ENCODE measurements around the gene COL9A3.

Gene COL9A3

GRCh38 chr20:62823688-62824475 is 7.0 kb downstream of the COL9A3 start:
- no peak for DNase-seq (ENCODE audit: low spot score)

GRCh38 chr20:62824476-62825332 is 7.9 kb downstream of the COL9A3 start:
- DNase-seq (ENCODE audit: low spot score): peak; percentile 73

- no peak for DNase-seq (ENCODE audit: low spot score)
Measured at GRCh38 chr20:62825333-62825985, 8.6 kb downstream of the COL9A3 start.

DNA sequence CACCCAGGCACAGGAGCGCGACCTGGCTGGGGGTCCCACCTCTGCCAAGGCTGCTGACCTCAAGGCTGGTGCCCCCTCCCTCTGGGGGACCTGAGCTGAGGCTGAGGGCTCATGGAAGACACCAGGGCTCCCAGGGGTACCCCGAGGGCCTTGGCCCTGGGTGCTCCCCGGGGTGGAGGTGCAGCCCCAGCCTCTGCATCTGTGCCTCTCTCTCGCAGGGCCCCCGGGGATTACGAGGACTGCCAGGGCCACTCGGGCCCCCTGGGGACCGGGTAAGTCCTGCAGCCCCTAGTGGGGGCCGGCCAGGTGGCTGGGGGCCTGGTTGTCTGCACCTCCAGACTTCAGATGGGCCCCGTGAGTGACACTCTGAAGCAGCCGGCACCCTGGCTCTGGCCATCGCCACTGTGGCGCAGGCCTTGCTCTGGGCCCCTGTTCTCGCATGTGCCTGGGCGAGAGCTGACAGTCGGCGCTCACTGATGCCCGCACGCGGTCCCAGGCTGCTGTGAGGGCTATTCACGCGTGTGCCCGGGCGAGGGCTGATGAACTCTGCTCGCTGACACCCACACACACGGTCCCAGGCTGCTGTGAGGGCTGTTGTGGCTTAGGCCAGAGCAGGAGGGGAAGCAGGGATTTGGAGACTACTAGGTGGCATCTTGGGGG is 9.3 kb downstream of the COL9A3 start:
- DNase-seq (ENCODE audit: low spot score): no peak

- no peak for DNase-seq (ENCODE audit: low spot score)
Measured at GRCh38 chr20:62826646-62827310, 9.9 kb downstream of the COL9A3 start.

DNA sequence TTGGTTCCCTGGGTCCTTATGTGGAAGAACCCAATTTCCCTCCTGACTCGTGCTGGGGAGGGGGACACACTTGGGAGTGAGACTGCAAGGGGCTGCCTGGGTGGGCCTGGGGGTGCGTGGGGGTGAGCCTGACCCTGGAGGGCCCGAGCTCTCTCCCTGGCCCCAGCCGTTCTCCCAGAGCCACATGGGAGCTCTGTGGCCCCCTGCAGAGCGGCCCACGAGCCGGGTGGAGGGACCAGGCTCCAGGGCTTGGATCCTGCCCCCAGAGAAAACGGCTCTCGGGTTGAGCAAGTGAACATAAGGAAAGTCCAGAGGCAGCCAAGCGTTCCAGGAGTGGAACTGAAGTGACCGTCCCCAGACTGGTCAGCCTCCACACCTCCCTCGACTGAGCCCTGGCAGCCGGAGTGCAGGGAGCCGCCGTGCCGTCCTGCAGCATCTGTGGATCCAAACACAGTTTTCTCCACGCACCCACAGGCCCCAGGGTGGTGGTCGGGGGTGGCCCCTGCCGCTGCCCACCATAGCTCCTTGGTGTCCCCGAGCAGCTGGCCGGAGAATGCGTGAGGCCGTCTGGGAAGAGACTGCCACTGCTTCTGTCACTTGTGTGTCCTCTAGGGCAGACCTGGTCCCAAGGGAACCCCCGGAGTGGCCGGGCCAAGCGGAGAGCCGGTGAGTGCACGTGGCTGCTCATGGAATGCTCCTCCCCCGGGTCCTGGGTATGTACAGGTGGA is 10.6 kb downstream of the COL9A3 start:
- no peak for DNase-seq (ENCODE audit: low spot score)

DNA sequence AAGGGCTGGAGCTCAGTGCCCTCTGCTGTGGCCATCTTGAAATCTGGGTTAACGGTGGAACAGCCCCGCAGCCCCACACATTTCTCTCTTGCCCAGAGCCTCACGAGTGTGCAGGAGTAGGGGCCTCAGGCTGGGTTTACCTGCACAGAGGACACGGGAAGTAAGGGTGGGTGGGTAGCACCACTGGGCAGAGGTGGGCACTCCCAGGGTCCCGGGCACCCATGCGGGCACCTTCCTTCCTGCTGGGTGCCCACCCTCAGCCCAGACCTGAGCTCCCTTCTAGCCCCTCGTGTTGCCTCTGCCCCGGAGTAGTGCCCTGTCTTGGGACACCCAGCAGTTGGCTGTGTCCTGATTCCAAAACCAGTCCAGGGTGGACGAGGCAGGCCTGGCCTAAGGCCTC is 11.2 kb downstream of the COL9A3 start:
- no peak for DNase-seq (ENCODE audit: low spot score)

- DNase-seq (ENCODE audit: low spot score): no peak
Measured at GRCh38 chr20:62828511-62829230, 11.8 kb downstream of the COL9A3 start.

DNA sequence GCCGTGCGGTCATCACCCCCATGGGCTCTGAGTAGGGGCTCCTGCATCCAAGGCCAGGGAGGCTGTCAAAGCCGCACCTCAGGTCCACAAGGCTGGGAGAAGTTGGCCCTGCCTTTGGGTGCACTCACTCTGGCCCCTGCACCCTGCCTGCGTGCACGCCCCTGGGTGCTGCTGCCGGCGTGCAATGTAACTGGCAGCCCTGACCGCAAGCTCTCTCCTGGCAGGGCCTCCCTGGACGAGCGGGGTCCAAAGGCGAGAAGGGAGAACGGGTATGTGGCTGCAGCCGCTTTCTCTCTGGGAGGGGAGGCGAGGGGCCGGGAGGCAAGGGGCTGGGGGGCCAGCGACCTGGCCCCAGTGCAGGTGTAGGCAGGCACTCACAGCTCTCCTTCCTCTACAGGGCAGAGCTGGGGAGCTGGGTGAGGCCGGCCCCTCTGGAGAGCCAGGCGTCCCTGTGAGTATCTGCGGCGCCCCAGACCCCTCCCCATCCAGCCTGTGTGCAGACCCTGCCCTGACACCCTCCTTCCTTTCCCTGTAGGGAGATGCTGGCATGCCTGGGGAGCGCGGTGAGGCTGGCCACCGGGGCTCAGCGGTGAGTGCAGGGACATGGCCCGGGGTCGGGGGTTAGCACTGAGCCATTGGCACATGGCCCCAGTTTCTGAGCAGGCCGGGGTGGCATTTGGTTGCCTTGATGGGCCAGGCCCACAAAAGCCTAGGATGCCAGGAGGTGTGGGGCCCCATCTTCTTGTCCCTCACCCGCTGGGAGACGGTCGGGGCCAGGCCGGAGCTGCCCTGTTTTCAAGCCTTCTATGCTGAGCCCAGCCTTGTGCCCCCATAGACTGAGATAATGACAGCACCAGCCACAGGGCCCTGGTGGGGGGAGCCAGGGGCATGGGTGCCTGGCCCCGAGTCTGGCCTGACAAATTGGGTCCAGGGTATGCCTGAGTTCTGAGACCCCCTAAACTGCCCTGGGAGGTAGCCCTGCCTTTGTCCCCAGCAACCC is 12.7 kb downstream of the COL9A3 start:
- no peak for DNase-seq (ENCODE audit: low spot score)

DNA sequence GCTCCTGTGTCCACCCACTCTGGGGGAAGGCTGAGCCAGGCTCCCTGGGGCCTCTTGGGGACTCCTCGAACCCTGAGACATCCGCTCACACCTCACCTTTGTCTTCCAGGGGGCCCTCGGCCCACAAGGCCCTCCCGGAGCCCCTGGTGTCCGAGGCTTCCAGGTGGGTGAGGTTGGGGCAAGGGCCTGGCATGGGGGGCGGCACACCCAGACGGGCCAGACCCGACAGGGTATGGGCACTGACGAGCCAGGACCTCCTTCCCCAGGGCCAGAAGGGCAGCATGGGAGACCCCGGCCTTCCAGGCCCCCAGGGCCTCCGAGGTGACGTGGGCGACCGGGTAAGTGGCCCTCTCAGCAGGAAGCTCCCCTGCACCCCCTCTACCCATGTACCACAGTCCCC is 13.4 kb downstream of the COL9A3 start:
- no peak for DNase-seq (ENCODE audit: low spot score)

DNA sequence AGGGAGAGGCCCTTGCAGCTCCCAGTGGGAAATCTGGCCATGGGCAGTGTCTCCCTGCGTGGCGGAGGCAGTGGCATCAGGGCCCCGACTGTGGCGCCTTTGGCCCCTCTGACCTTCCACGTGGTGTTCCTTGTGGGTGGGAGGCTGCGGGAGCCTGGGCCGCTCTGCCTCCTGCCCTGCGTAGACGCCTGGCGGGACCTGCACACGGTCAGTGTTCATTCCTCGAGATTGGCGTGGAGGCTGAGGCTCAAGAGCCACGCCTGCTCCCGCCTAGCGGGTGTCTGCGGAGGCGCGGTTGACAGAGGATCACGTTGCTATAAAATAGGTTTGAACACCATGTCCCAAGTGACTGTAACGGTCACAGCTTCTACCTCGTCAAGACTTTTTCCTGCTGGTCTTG is 14.0 kb downstream of the COL9A3 start:
- no peak for DNase-seq (ENCODE audit: low spot score)

- no peak for DNase-seq (ENCODE audit: low spot score)
Measured at GRCh38 chr20:62831361-62831788, 14.5 kb downstream of the COL9A3 start.

- DNase-seq (ENCODE audit: low spot score): no peak
Measured at GRCh38 chr20:62831854-62832211, 15.0 kb downstream of the COL9A3 start.

DNA sequence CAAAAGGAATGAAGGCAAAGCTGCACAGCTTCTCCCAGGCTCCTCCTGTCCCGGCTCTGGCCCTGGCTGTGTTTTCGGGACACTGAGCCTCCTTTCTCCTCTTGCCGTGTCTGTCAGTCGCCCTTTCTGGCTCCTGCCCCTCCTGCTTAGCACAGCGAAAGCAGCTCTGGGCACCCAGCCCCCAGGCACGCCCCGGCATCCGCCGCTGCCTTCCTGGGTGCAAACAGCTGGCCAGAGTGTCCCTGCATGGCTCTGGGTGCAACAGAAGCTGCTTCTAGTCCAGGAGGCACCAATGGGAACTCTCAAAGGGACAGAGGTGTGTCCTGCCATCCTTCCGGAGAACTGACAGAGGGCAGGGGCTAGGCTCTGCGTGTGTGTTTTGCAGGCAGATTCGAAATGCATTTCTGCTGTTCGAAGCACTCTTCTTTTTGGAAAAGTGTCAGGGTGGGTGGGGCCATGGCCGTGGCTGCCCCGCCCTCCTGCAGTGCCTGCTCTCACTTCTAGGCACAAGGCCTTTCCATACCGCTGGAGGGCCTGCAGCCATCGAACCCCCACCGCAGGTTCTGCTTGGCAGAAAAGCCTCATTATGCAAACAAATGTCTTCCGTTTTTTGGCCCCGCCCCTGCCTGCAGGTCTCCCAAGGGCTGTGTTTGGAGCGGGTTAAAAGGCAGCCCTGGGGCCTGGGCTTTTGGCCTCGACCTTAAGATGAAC is 15.5 kb downstream of the COL9A3 start:
- no peak for DNase-seq (ENCODE audit: low spot score)

- DNase-seq (ENCODE audit: low spot score): no peak
Measured at GRCh38 chr20:62832951-62833391, 16.1 kb downstream of the COL9A3 start.

GRCh38 chr20:62834967-62835730 is 18.3 kb downstream of the COL9A3 start:
- DNase-seq (ENCODE audit: low spot score): no peak

All from AG08396 (cell line).